SK-N-SH treated with all-trans-retinoic acid at 6 μM for 48 hours (cell line): ENCODE results near the gene CD52.

Source experiments
- ATAC-seq: fragments of 200-7000 bp; cut with Tn5 transposase; 3 replicates; pipeline ENCODE4 v1.9.1; 2020; ENCODE audit warnings: mild to moderate bottlenecking, moderate library complexity
- BACH2 ChIP-seq: fragments of 250-450 bp; sonication (Bioruptor Pico); IDR thresholded peaks from 2 replicates; pipeline ENCODE4 v1.9.0; 2021; ENCODE audit warnings: mild to moderate bottlenecking, borderline replicate concordance
- ESRRG ChIP-seq: fragments of 250-450 bp; sonication (Bioruptor Pico); IDR thresholded peaks from 2 replicates; pipeline ENCODE4 v1.6.1; 2021; ENCODE audit warnings: mild to moderate bottlenecking
- GLIS3 ChIP-seq: fragments of 250-450 bp; sonication (Bioruptor Pico); IDR thresholded peaks from 2 replicates; pipeline ENCODE4 v1.5.0; 2020; ENCODE audit warnings: mild to moderate bottlenecking, moderate library complexity
- ISL1 ChIP-seq: fragments of 250-450 bp; sonication (Bioruptor Pico); IDR thresholded peaks from 2 replicates; pipeline ENCODE4 v2.1.2; 2022; ENCODE audit warnings: mild to moderate bottlenecking, moderate library complexity
- OSR1 ChIP-seq: fragments of 250-450 bp; sonication (Bioruptor Pico); IDR thresholded peaks from 2 replicates; pipeline ENCODE4 v1.8.0; 2022; ENCODE audit warnings: moderate library complexity, mild to moderate bottlenecking, inconsistent platforms
- PPARA ChIP-seq: fragments of 250-450 bp; sonication (Bioruptor Pico); IDR thresholded peaks from 2 replicates; pipeline ENCODE4 v1.5.0; 2020; ENCODE audit warnings: mild to moderate bottlenecking, borderline replicate concordance
- RARB ChIP-seq: fragments of 250-450 bp; sonication (Bioruptor Pico); IDR thresholded peaks from 2 replicates; pipeline ENCODE4 v1.8.0; 2021; ENCODE audit warnings: mild to moderate bottlenecking, moderate library complexity
- SNAI2 ChIP-seq: fragments of 250-450 bp; sonication (Bioruptor Pico); IDR thresholded peaks from 2 replicates; pipeline ENCODE4 v1.5.0; 2020; ENCODE audit warnings: mild to moderate bottlenecking, moderate library complexity
- TCF4 ChIP-seq: fragments of 250-450 bp; sonication (Bioruptor Pico); IDR thresholded peaks from 2 replicates; pipeline ENCODE4 v1.8.0; 2021; ENCODE audit warnings: mild to moderate bottlenecking, moderate library complexity, borderline replicate concordance
- TOX ChIP-seq: fragments of 250-450 bp; sonication (Bioruptor Pico); IDR thresholded peaks from 2 replicates; pipeline ENCODE4 v1.8.0; 2021; ENCODE audit warnings: mild to moderate bottlenecking, moderate library complexity, borderline replicate concordance
- ZC3H10 ChIP-seq: fragments of 250-450 bp; sonication (Bioruptor Pico); IDR thresholded peaks from 2 replicates; pipeline ENCODE4 v1.5.1; 2021; ENCODE audit warnings: mild to moderate bottlenecking, moderate library complexity
- ZFP3 ChIP-seq: fragments of 250-450 bp; sonication (Bioruptor Pico); IDR thresholded peaks from 2 replicates; pipeline ENCODE4 v1.5.0; 2020; ENCODE audit warnings: mild to moderate bottlenecking, moderate library complexity
- ZFP30 ChIP-seq: fragments of 450-650 bp; formaldehyde crosslinking; IDR thresholded peaks from 2 replicates; pipeline ENCODE4 v1.5.0; 2022; ENCODE audit warnings: mild to moderate bottlenecking, moderate library complexity
- ZNF565 ChIP-seq: fragments of 450-650 bp; formaldehyde crosslinking; conservative IDR thresholded peaks from 2 replicates; pipeline ENCODE4 v1.5.0; 2020; ENCODE audit warnings: low read depth, mild to moderate bottlenecking, moderate library complexity
- ZNF70 ChIP-seq: fragments of 450-650 bp; formaldehyde crosslinking; IDR thresholded peaks from 2 replicates; pipeline ENCODE4 v1.5.0; 2020; ENCODE audit warnings: mild to moderate bottlenecking, moderate library complexity
- ZNF8 ChIP-seq: fragments of 450-650 bp; formaldehyde crosslinking; IDR thresholded peaks from 2 replicates; pipeline ENCODE4 v1.5.0; 2020; ENCODE audit warnings: mild to moderate bottlenecking, moderate library complexity
- TF ChIP-seq, protein P1 (sequence below): fragments of 250-450 bp; sonication (Bioruptor Pico); IDR thresholded peaks from 2 replicates; pipeline ENCODE4 v1.8.0; 2021; ENCODE audit warnings: low read depth, mild to moderate bottlenecking, moderate library complexity, borderline replicate concordance
- TF ChIP-seq, protein P2 (sequence below): fragments of 250-450 bp; sonication (Bioruptor Pico); IDR thresholded peaks from 2 replicates; pipeline ENCODE4 v1.5.1; 2020; ENCODE audit warnings: low read depth, mild to moderate bottlenecking, moderate library complexity
- TF ChIP-seq, protein P3 (sequence below): fragments of 250-450 bp; sonication (Bioruptor Pico); IDR thresholded peaks from 2 replicates; pipeline ENCODE4 v1.5.1; 2021; ENCODE audit warnings: mild to moderate bottlenecking, moderate library complexity
- TF ChIP-seq, protein P4 (sequence below): fragments of 250-450 bp; sonication (Bioruptor Pico); IDR thresholded peaks from 2 replicates; pipeline ENCODE4 v1.8.0; 2020; ENCODE audit warnings: mild to moderate bottlenecking, moderate library complexity, borderline replicate concordance
- TF ChIP-seq, protein P5 (sequence below): fragments of 250-450 bp; sonication (Bioruptor Pico); IDR thresholded peaks from 2 replicates; pipeline ENCODE4 v1.5.0; 2020; ENCODE audit warnings: mild to moderate bottlenecking, moderate library complexity

The CD52 gene

DNA sequence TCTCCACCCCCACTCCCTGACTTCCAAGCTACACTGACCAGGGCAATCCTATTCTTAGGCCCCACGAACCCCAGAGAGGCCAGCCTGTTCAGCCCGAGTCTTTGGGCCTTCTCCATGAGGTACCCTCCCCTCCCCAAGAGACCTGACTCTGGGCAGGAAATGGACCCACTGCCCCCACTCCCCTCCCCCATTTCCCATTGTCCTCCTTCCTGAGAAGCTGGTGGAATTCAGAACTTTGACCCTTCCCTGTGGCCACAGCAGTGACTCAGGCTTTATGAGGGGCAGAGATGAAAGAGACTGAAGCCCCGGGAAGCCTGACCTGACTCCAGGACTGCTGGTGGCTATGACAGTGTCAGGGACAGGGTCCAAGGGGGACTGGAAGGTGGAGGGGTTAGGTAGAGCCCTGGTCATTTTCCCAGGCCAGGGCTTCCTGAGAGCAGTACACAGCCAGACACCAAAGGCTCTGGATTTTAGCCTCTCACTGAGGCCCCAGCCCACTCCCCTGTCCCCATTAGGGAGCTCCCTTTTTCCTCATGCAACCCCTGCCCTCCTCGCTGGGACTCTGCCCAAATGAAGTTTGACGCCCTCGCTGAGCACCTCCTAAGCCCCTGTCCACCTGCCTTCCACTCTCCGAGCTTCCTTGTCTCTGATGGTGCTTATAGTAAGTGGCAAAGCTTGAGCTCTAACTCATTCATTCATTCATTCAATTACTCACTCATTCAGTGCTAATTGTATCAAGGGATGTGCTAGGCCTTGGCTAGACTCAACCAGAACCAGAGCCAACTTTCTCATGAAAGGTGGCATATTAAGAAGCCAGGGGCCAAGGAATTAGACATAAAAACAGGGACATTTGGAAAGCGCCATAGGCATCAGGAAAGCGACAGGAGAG lies 33.2 kb downstream of the CD52 start:
- no peak for ATAC-seq
- no peak for TF ChIP-seq ISL1 (CRISPR knock-in tag)
- no peak for TF ChIP-seq ZNF565 (CRISPR knock-in tag)
- no peak for TF ChIP-seq RARB
- TF ChIP-seq TOX (CRISPR knock-in tag), result no peak
- TF ChIP-seq, protein P1, sequence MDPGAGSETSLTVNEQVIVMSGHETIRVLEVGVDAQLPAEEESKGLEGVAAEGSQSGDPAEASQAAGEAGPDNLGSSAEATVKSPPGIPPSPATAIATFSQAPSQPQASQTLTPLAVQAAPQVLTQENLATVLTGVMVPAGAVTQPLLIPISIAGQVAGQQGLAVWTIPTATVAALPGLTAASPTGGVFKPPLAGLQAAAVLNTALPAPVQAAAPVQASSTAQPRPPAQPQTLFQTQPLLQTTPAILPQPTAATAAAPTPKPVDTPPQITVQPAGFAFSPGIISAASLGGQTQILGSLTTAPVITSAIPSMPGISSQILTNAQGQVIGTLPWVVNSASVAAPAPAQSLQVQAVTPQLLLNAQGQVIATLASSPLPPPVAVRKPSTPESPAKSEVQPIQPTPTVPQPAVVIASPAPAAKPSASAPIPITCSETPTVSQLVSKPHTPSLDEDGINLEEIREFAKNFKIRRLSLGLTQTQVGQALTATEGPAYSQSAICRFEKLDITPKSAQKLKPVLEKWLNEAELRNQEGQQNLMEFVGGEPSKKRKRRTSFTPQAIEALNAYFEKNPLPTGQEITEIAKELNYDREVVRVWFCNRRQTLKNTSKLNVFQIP (CRISPR knock-in tag), result no peak
- no peak for TF ChIP-seq ZC3H10 (CRISPR knock-in tag)
- TF ChIP-seq GLIS3 (CRISPR knock-in tag), result no peak
- no peak for TF ChIP-seq ZFP3 (CRISPR knock-in tag)
- no peak for TF ChIP-seq PPARA
- TF ChIP-seq OSR1 (CRISPR knock-in tag), result no peak
- TF ChIP-seq ESRRG (CRISPR knock-in tag), result no peak
- TF ChIP-seq, protein P2, sequence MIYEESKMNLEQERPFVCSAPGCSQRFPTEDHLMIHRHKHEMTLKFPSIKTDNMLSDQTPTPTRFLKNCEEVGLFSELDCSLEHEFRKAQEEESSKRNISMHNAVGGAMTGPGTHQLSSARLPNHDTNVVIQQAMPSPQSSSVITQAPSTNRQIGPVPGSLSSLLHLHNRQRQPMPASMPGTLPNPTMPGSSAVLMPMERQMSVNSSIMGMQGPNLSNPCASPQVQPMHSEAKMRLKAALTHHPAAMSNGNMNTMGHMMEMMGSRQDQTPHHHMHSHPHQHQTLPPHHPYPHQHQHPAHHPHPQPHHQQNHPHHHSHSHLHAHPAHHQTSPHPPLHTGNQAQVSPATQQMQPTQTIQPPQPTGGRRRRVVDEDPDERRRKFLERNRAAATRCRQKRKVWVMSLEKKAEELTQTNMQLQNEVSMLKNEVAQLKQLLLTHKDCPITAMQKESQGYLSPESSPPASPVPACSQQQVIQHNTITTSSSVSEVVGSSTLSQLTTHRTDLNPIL (CRISPR knock-in tag), result no peak
- TF ChIP-seq ZNF70 (CRISPR knock-in tag), result no peak
- TF ChIP-seq, protein P3, sequence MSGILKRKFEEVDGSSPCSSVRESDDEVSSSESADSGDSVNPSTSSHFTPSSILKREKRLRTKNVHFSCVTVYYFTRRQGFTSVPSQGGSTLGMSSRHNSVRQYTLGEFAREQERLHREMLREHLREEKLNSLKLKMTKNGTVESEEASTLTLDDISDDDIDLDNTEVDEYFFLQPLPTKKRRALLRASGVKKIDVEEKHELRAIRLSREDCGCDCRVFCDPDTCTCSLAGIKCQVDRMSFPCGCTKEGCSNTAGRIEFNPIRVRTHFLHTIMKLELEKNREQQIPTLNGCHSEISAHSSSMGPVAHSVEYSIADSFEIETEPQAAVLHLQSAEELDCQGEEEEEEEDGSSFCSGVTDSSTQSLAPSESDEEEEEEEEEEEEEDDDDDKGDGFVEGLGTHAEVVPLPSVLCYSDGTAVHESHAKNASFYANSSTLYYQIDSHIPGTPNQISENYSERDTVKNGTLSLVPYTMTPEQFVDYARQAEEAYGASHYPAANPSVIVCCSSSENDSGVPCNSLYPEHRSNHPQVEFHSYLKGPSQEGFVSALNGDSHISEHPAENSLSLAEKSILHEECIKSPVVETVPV (CRISPR knock-in tag), result no peak
- no peak for TF ChIP-seq ZNF8 (CRISPR knock-in tag)
- TF ChIP-seq BACH2 (CRISPR knock-in tag), result no peak
- no peak for TF ChIP-seq ZFP30 (CRISPR knock-in tag)
- TF ChIP-seq, protein P4, sequence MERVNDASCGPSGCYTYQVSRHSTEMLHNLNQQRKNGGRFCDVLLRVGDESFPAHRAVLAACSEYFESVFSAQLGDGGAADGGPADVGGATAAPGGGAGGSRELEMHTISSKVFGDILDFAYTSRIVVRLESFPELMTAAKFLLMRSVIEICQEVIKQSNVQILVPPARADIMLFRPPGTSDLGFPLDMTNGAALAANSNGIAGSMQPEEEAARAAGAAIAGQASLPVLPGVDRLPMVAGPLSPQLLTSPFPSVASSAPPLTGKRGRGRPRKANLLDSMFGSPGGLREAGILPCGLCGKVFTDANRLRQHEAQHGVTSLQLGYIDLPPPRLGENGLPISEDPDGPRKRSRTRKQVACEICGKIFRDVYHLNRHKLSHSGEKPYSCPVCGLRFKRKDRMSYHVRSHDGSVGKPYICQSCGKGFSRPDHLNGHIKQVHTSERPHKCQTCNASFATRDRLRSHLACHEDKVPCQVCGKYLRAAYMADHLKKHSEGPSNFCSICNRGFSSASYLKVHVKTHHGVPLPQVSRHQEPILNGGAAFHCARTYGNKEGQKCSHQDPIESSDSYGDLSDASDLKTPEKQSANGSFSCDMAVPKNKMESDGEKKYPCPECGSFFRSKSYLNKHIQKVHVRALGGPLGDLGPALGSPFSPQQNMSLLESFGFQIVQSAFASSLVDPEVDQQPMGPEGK, result no peak

DNA sequence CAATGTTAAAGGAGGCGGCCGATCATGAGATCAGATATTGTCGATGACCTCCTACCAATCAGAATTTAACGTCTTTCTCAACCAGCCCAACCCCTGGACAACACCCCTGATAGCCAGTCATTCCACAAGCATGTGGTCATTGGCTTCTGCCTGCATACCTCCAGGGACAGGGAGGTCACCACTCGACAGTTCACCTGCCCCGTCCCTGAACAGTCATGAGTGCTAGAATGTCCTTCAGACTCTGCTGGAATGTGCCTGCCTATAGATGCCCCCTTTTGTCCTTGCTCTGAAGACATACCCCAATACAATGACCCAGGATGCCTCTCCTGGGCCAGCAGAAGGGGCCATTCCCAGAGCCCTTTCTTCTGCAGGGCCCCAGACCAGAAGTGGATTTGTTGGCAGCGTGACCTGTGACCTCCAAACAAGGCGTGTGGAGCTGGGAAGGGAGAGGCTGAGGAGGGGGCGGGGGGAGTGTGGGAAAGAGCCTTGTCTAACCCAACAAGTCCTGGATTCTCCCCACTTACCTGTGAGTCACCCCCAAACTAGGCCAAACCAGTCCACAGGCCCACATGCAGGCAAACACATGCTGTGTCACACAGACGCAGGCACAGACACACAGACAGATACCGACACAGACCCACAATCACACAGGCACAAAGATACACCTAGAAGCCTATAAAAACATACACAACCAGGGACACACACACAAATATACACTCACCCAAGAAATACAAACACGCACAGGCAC lies 34.0 kb downstream of the CD52 start:
- ATAC-seq, result no peak
- TF ChIP-seq ZFP30 (CRISPR knock-in tag) (no peak), OSR1 (CRISPR knock-in tag) (no peak), ZNF70 (CRISPR knock-in tag) (no peak), BACH2 (CRISPR knock-in tag) (no peak), SNAI2 (no peak), PPARA (no peak)
- TF ChIP-seq, protein P3 (CRISPR knock-in tag), result no peak
- TF ChIP-seq, protein P2 (CRISPR knock-in tag), result no peak

DNA sequence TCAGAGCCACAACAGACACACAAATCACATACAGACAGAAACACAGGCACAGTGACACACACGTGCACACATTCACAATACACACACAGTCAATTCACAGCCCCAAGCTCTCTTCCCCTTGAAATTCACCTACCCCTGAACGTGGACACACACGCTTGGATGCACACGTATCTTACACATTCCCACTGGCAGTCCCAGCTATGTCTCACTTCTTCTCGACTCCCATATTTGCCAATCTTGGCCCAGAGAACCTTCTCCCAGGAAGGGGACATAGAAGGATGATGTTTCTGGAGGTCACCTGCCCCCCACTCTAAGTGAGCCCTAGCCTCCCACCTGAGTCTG lies 34.6 kb downstream of the CD52 start:
- ATAC-seq, result no peak
- TF ChIP-seq GLIS3 (CRISPR knock-in tag) (no peak), ZNF70 (CRISPR knock-in tag) (no peak), ZNF565 (CRISPR knock-in tag) (no peak), RARB (no peak), PPARA (no peak), ZNF8 (CRISPR knock-in tag) (no peak), BACH2 (CRISPR knock-in tag) (no peak), TCF4 (CRISPR knock-in tag) (no peak), SNAI2 (no peak)
- TF ChIP-seq, protein P5, sequence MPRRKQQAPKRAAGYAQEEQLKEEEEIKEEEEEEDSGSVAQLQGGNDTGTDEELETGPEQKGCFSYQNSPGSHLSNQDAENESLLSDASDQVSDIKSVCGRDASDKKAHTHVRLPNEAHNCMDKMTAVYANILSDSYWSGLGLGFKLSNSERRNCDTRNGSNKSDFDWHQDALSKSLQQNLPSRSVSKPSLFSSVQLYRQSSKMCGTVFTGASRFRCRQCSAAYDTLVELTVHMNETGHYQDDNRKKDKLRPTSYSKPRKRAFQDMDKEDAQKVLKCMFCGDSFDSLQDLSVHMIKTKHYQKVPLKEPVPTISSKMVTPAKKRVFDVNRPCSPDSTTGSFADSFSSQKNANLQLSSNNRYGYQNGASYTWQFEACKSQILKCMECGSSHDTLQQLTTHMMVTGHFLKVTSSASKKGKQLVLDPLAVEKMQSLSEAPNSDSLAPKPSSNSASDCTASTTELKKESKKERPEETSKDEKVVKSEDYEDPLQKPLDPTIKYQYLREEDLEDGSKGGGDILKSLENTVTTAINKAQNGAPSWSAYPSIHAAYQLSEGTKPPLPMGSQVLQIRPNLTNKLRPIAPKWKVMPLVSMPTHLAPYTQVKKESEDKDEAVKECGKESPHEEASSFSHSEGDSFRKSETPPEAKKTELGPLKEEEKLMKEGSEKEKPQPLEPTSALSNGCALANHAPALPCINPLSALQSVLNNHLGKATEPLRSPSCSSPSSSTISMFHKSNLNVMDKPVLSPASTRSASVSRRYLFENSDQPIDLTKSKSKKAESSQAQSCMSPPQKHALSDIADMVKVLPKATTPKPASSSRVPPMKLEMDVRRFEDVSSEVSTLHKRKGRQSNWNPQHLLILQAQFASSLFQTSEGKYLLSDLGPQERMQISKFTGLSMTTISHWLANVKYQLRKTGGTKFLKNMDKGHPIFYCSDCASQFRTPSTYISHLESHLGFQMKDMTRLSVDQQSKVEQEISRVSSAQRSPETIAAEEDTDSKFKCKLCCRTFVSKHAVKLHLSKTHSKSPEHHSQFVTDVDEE, result no peak
- TF ChIP-seq, protein P2 (CRISPR knock-in tag), result no peak
